Activated CD8-positive, alpha-beta T cell treated with anti-CD3 and anti-CD28 coated beads for 36 hours (primary cell): ENCODE data around the gene TMEM14A. TPM values are rescaled to one million over a fixed set of nuclear protein-coding genes. Genes with fewer than 3 reads are reported as not detected.
"Not testable (repeated sequence)": the region's sequence is repeated elsewhere in the genome, so short reads cannot be mapped to it uniquely, and the experiment has no call there.

Experiments used
- ATAC-seq: fragments of 200-7000 bp; cut with Tn5 transposase; one replicate; pipeline ENCODE4 v1.10.0; 2021; ENCODE audit warnings: mild to moderate bottlenecking, moderate library complexity
- CTCF ChIA-PET: fragments of 350-600 bp; sonication (Branson Sonifier 250); formaldehyde crosslinking; loops from one replicate; lab custom pipeline; 2021; ENCODE audit warnings: antibody characterized with exemption; lab: Charles Lee
- POLR2A ChIA-PET: fragments of 350-600 bp; sonication (Branson Sonifier 250); formaldehyde crosslinking; loops from one replicate; lab custom pipeline; 2021; ENCODE audit warnings: antibody characterized with exemption; lab: Charles Lee
- DNase-seq: peaks from one replicate; pipeline ENCODE4 v3.0.0-alpha.2; 2020
- H3K27ac Mint-ChIP-seq: one replicate; pipeline ENCODE4 v1.8.0; 2021; ENCODE audit warnings: mild to moderate bottlenecking, mixed read lengths
- H3K27me3 Mint-ChIP-seq: one replicate; pipeline ENCODE4 v1.8.0; 2021; ENCODE audit warnings: mixed read lengths
- H3K36me3 Mint-ChIP-seq: one replicate; pipeline ENCODE4 v1.8.0; 2021; ENCODE audit warnings: low read depth, mixed read lengths
- H3K4me1 Mint-ChIP-seq: one replicate; pipeline ENCODE4 v1.8.0; 2021; ENCODE audit warnings: low read depth, mixed read lengths
- H3K4me3 Mint-ChIP-seq: one replicate; pipeline ENCODE4 v1.8.0; 2021; ENCODE audit warnings: mild to moderate bottlenecking, moderate library complexity, mixed read lengths
- H3K9me3 Mint-ChIP-seq: one replicate; pipeline ENCODE4 v1.8.0; 2021; ENCODE audit warnings: mixed read lengths
- intact Hi-C: fragments of 100-400 bp; cut with micrococcal nuclease; formaldehyde crosslinking; loops from one replicate; pipeline ENCODE4 v1.10.0; 2022
- total RNA-seq, 2 experiments: library from RNA; stranded (reverse); gene quantifications; one replicate each; pipeline ENCODE4 v1.2.3, GENCODE V29; 2021
- TF ChIP-seq, protein P1 (sequence below): fragments of 200-600 bp; IDR thresholded peaks from one replicate; pipeline ENCODE4 v1.8.0; 2022; ENCODE audit warnings: antibody characterized with exemption, mild to moderate bottlenecking

The TMEM14A gene
- total RNA-seq, 2 experiments from 2014 or later: 13.4 to 15.1 TPM

DNA sequence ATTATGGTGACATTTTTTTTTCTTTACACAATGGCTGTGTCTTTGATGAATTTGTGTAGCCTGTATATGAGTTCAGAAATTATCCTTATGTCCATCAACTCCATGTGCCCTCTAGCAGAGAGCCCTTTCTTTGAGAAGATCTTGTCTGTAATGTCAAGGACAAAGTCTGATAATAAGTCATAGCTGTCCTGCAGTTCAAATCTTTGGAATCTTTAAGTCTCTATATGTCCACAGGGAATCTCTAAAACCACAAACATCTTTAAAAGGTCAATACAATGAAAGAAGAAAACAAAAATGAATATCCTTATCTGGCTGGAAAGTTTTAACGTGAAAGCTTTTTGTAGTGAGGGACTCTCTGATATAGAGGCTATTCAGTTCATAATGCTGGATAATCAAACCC, 16.9 kb upstream of the TMEM14A start:
- intact Hi-C loops: no loop called here
- Mint-ChIP-seq H3K27ac (no peak overlapping the region), H3K4me1 (peaks cover 6% of the 10 kb centered on the region), H3K4me3 (no peak overlapping the region), H3K9me3 (no peaks in the 10 kb centered on the region), H3K36me3 (no peaks in the 10 kb centered on the region), H3K27me3 (peaks cover 3% of the 10 kb centered on the region)
- ChIA-PET POLR2A (no interaction called here), CTCF (interaction anchor here (1.8 to 5.6 kb wide), 8 partner anchors 8 to 371 kb away, joined by 5 to 98 read pairs (median 27); partner anchors contain the start of genes TMEM14A and TRAM2)
- TF ChIP-seq, protein P1, sequence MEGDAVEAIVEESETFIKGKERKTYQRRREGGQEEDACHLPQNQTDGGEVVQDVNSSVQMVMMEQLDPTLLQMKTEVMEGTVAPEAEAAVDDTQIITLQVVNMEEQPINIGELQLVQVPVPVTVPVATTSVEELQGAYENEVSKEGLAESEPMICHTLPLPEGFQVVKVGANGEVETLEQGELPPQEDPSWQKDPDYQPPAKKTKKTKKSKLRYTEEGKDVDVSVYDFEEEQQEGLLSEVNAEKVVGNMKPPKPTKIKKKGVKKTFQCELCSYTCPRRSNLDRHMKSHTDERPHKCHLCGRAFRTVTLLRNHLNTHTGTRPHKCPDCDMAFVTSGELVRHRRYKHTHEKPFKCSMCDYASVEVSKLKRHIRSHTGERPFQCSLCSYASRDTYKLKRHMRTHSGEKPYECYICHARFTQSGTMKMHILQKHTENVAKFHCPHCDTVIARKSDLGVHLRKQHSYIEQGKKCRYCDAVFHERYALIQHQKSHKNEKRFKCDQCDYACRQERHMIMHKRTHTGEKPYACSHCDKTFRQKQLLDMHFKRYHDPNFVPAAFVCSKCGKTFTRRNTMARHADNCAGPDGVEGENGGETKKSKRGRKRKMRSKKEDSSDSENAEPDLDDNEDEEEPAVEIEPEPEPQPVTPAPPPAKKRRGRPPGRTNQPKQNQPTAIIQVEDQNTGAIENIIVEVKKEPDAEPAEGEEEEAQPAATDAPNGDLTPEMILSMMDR: no peak
- DNase-seq: no peak
- no peak for ATAC-seq

DNA sequence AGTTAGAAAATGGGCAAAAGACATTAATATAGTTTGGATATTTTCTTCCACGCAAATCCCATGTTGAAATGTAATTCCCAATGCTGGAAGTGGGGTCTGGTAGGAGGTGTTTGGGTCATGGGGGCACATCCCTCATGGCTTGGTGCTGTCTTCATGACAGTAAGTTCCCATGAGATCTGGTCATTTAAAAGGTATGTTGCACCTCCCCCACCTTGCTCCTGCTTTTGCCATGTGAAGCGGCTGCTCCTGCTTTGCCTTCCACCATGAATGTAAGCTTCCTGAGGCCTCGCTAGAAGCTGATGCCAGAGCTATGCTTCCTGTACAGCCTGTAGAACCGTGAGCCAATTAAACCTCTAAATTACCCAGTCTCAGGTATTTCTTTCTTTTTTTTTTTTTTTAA, 16.3 kb upstream of the TMEM14A start:
- CTCF ChIA-PET: interaction anchor here (4.1 to 5.6 kb wide), 2 partner anchors 7 to 58 kb away, joined by 28 to 98 read pairs; no protein-coding TSS in a partner anchor
- Mint-ChIP-seq H3K27me3 (peaks cover 3% of the 10 kb centered on the region), H3K4me1 (peaks cover 6% of the 10 kb centered on the region), H3K27ac (no peak overlapping the region), H3K4me3 (no peak overlapping the region), H3K9me3 (no peaks in the 10 kb centered on the region), H3K36me3 (no peaks in the 10 kb centered on the region)
- TF ChIP-seq, protein P1: no peak
- intact Hi-C loops: no loop called here
- DNase-seq (no peak), ATAC-seq (no peak)
- POLR2A ChIA-PET: interaction anchor here (0.6 kb wide), 1 partner anchor 401 kb away, joined by 3 read pairs; no protein-coding TSS in a partner anchor

DNA sequence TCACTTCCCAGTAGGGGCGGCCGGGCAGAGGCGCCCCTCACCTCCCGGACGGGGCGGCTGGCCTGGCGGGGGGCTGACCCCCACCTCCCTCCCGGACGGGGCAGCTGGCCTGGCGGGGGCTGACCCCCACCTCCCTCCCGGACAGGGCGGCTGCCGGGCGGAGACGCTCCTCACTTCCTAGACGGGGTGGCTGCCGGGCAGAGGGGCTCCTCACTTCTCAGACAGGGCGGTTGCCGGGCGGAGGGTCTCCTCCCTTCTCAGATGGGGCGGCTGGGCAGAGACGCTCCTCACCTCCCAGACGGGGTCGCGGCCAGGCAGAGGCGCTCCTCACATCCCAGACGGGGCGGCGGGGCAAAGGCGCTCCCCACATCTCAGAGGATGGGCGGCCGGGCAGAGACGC, 15.0 kb upstream of the TMEM14A start:
- ATAC-seq, H3K27ac Mint-ChIP-seq, intact Hi-C loops, CTCF ChIA-PET, H3K36me3 Mint-ChIP-seq, DNase-seq, POLR2A ChIA-PET, H3K4me1 Mint-ChIP-seq, H3K4me3 Mint-ChIP-seq, H3K9me3 Mint-ChIP-seq, H3K27me3 Mint-ChIP-seq: not testable (repeated sequence)

DNA sequence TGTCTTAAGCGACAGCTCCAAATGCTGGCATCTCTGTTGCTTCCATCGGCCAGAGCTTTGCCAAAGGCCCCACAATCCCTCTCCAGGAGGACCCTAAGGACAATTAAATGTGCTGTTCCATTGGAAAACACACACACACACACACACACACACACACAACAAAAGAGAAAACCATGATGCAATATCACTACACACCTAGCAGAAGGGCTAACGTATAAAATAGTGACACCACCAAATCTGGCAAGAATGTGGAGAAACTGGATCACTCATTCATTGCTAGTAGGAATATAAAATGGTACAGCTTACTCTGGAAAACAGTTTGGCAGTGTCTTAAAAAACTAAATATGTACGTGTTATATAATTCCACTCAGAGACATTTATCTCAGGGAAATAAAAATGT, 13.0 kb upstream of the TMEM14A start:
- intact Hi-C loops: no loop called here
- Mint-ChIP-seq H3K36me3 (no peaks in the 10 kb centered on the region), H3K27ac (no peak overlapping the region), H3K4me3 (no peak overlapping the region), H3K4me1 (no peaks in the 10 kb centered on the region), H3K9me3 (no peaks in the 10 kb centered on the region), H3K27me3 (peaks cover 3% of the 10 kb centered on the region)
- DNase-seq (no peak), ATAC-seq (no peak)
- CTCF ChIA-PET: interaction anchor here (1.0 to 2.0 kb wide), 2 partner anchors 81 to 240 kb away, joined by 3 to 8 read pairs; partner anchors contain the start of gene TRAM2
- POLR2A ChIA-PET: no interaction called here
- TF ChIP-seq, protein P1: no peak

DNA sequence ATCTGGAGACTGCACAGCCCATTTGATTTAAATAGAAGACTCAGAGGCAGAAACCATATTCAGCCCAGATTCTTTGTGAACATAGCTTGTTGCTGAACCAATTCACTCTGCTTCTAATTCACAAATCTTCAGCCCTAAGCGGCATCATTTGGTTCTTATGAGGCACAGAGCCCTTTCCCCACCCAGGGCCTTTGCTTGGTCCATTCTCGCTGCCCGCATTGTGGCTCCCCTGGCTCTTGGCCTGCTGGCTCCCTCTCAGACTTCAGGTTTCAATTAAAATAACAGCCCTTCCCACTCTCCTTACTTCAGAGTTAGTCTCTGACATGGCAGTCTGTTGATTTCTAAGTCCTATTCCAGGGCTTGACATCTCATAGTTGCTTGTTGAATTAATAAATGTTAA, 9.4 kb upstream of the TMEM14A start:
- no peak overlapping the region for H3K4me3 Mint-ChIP-seq
- H3K27ac Mint-ChIP-seq: no peak overlapping the region
- TF ChIP-seq, protein P1: no peak
- ATAC-seq (no peak), DNase-seq (no peak)
- intact Hi-C loops: loop anchor here (10.0 kb wide), 1 partner anchor 377 kb away; the partner anchor contains the start of gene MCM3
- H3K9me3 Mint-ChIP-seq: no peaks in the 10 kb centered on the region
- POLR2A ChIA-PET: interaction anchor here (0.5 to 1.5 kb wide), 2 partner anchors 126 to 400 kb away, joined by 3 read pairs; no protein-coding TSS in a partner anchor
- H3K36me3 Mint-ChIP-seq: no peaks in the 10 kb centered on the region
- H3K4me1 Mint-ChIP-seq: no peaks in the 10 kb centered on the region
- CTCF ChIA-PET: interaction anchor here (0.6 to 4.3 kb wide), 5 partner anchors 10 to 246 kb away, joined by 3 to 98 read pairs (median 5); partner anchors contain the start of gene TRAM2
- no peaks in the 10 kb centered on the region for H3K27me3 Mint-ChIP-seq
